WERI-Rb-1 (cell line): ENCODE results near the gene ADGRA1.

ENCODE experiments used
- DNase-seq: peaks from one replicate; pipeline ENCODE4 v3.0.0-alpha.2; 2020
- H3K27ac ChIP-seq: fragments of 250-450 bp; sonication (Bioruptor Pico); 2 replicates; pipeline ENCODE4 v1.5.1; 2020; ENCODE audit warnings: mild to moderate bottlenecking, moderate library complexity
- H3K27me3 ChIP-seq: fragments of 250-450 bp; sonication (Bioruptor Pico); 2 replicates; pipeline ENCODE4 v1.5.1; 2021; ENCODE audit warnings: mild to moderate bottlenecking, low read depth, moderate library complexity; ENCODE audit not compliant: insufficient read depth, severe bottlenecking
- H3K36me3 ChIP-seq: fragments of 250-450 bp; sonication (Bioruptor Pico); 2 replicates; pipeline ENCODE4 v1.5.1; 2020; ENCODE audit warnings: mild to moderate bottlenecking, moderate library complexity
- H3K4me3 ChIP-seq: 2 replicates; pipeline ENCODE4 v1.5.1; 2011; ENCODE audit warnings: low read depth, mild to moderate bottlenecking, control low read depth, low read length
- H3K9me3 ChIP-seq: fragments of 250-450 bp; sonication (Bioruptor Pico); 2 replicates; pipeline ENCODE4 v1.5.1; 2021; ENCODE audit warnings: mild to moderate bottlenecking, moderate library complexity; ENCODE audit not compliant: severe bottlenecking
- CTCF ChIP-seq: IDR thresholded peaks from 2 replicates; pipeline ENCODE4 v1.5.1; 2011; ENCODE audit warnings: low read depth, mild to moderate bottlenecking, control low read depth, inconsistent platforms, low read length

ADGRA1 gene

DNA sequence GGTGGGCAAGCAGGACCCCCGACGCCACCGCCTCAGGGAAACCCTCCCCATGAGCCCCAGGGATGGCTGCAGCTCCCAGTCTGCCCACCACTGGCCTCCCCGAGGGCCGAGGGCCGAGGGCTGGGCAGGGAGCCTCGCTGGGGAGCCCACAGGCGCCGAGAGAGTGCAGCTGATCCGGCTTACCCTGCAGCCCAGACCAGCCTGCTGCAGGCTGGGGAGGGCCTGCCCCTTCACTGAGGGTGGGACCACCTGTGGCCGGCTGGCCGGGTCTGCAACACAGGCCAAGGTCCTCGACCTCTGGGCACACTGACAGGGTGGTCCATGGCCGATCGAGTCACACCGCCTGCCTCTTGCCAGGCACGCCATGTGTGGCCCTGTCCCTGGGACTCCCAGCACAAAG is 27.3 kb upstream of the ADGRA1 start:
- no peaks in the 10 kb centered on the region for H3K36me3 ChIP-seq
- no peak overlapping the region for H3K4me3 ChIP-seq
- no peaks in the 10 kb centered on the region for H3K27me3 ChIP-seq
- no peak for DNase-seq
- no peak overlapping the region for H3K27ac ChIP-seq
- no peak for TF ChIP-seq CTCF
- no peaks in the 10 kb centered on the region for H3K9me3 ChIP-seq

DNA sequence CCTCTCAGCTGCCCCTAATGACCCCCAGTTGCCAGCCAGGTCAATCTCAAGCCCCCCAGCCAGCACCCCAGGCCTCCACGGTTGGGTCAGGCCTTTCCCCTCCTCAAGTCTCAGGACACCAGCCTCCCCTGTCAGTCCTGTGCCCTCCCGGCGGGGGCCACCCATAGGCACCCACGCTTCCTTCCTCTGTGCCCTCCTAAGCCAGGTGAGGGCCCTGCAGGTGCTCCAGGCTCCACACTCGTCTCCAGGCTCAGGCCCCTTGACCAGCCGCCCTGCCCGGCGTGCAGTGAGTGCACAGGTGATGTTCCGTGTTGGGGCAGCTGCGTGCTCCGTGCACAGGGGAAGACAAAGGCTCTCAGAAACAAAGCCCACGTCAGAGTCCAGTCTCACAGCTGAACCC is 26.8 kb upstream of the ADGRA1 start:
- TF ChIP-seq CTCF = no peak
- Histone ChIP-seq H3K27ac (no peak overlapping the region), H3K27me3 (no peaks in the 10 kb centered on the region), H3K9me3 (no peaks in the 10 kb centered on the region), H3K4me3 (no peak overlapping the region), H3K36me3 (no peaks in the 10 kb centered on the region)
- DNase-seq = no peak

- no peaks in the 10 kb centered on the region for H3K9me3 ChIP-seq
- H3K4me3 ChIP-seq = no peak overlapping the region
- no peak for DNase-seq
- H3K36me3 ChIP-seq = no peaks in the 10 kb centered on the region
- no peak for TF ChIP-seq CTCF
- no peak overlapping the region for H3K27ac ChIP-seq
- no peaks in the 10 kb centered on the region for H3K27me3 ChIP-seq
Observed at GRCh38 chr10:133061296-133062038, 26.3 kb upstream of the ADGRA1 start.

DNA sequence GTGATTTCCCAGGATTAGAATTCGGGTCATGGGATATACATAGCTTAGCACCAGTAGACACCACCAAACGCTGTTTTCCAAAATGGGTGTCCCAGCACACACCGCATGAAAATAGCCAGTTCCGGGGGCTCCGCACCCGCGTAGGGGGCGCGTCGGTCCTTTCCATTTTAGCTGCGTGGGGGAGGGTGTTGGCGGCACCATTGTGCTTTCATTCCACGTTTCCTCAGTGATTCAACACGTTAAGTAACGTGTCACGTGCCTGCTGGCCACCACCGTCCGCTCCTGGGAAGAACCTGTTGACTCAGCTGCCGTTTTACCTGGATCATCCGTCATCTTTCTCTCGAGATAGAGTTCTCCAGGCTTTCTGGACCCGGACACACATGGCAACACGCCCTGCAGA is 25.6 kb upstream of the ADGRA1 start:
- no peak overlapping the region for H3K27ac ChIP-seq
- H3K9me3 ChIP-seq = no peaks in the 10 kb centered on the region
- H3K4me3 ChIP-seq = no peak overlapping the region
- DNase-seq = no peak
- no peaks in the 10 kb centered on the region for H3K27me3 ChIP-seq
- no peaks in the 10 kb centered on the region for H3K36me3 ChIP-seq
- TF ChIP-seq CTCF = no peak

DNA sequence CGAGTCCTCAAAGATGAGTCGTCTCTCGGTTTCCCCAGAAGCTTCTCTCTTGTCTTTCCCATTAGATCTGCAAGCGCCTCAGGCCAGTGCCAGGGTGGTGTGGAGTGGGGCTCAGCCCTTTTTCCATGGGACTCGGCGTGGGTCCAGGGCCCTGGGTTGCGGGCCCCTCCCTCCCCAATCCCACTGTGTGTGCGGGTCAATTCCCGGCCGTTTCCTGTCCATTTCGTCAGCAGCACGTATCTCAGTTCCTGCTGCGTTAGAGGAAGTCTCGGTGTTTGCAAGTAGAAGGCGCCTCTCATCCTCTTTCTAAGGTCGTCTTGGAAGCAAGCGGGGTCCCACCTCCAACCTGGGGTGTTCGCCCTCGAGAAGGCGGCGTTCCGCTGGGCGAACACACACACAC is 25.1 kb upstream of the ADGRA1 start:
- Histone ChIP-seq H3K36me3 (no peaks in the 10 kb centered on the region), H3K27me3 (no peaks in the 10 kb centered on the region), H3K27ac (no peak overlapping the region), H3K4me3 (no peak overlapping the region), H3K9me3 (no peaks in the 10 kb centered on the region)
- TF ChIP-seq CTCF = no peak
- DNase-seq = no peak
